ENCODE results near the gene DUSP18. TPM values are rescaled to one million over a fixed set of nuclear protein-coding genes. Genes with fewer than 3 reads are reported as not detected.

DUSP18 gene
- total RNA-seq, 1 donor from 2014 or later = 8.0 TPM

- Mint-ChIP-seq H3K4me1 (ENCODE audit: low read depth, unreplicated experiment) (no peaks in the 10 kb centered on the region), H3K27me3 (ENCODE audit: unreplicated experiment) (no peaks in the 10 kb centered on the region), H3K9me3 (ENCODE audit: unreplicated experiment) (peaks cover 2% of the 10 kb centered on the region), H3K27ac (ENCODE audit: unreplicated experiment) (no peak overlapping the region), H3K36me3 (ENCODE audit: unreplicated experiment) (peaks cover 5% of the 10 kb centered on the region), H3K4me3 (ENCODE audit: unreplicated experiment) (no peak overlapping the region)
- no peak for DNase-seq
- no peak for TF ChIP-seq CTCF (IDR thresholded peaks at IDR 0.05; ENCODE audit: partially characterized antibody, unreplicated experiment)
Observed at GRCh38 chr22:30617819-30618218, 49.9 kb downstream of the DUSP18 start.

- no peak for TF ChIP-seq CTCF (IDR thresholded peaks at IDR 0.05; ENCODE audit: partially characterized antibody, unreplicated experiment)
- DNase-seq = no peak
- H3K27me3 Mint-ChIP-seq (ENCODE audit: unreplicated experiment) = no peaks in the 10 kb centered on the region
- no peaks in the 10 kb centered on the region for H3K4me1 Mint-ChIP-seq (ENCODE audit: low read depth, unreplicated experiment)
- H3K4me3 Mint-ChIP-seq (ENCODE audit: unreplicated experiment) = no peak overlapping the region
- peaks cover 5% of the 10 kb centered on the region for H3K36me3 Mint-ChIP-seq (ENCODE audit: unreplicated experiment)
- H3K9me3 Mint-ChIP-seq (ENCODE audit: unreplicated experiment) = no peaks in the 10 kb centered on the region
- H3K27ac Mint-ChIP-seq (ENCODE audit: unreplicated experiment) = no peak overlapping the region
Observed at GRCh38 chr22:30615543-30615954, 52.1 kb downstream of the DUSP18 start.

DNA sequence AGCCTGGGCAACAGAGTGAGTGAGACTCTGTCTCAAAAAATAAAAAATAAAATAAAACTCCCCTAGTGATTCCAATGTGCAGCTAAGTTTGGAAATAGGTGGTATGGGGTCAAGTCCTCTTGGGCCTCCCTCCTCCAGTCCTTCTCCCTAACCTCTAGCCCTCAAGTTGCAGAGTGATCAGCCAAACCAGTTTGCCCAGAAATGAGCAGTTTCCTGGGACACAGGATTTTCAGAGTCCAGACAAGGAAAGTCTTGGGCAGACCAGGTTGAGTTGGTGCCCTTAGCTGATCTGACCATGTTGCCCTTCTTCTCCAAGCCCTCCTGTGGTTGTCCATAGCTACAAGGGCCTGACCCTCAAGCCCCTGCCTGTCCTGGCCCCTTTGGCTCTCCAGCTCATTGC, 52.8 kb downstream of the DUSP18 start:
- Mint-ChIP-seq H3K4me1 (ENCODE audit: low read depth, unreplicated experiment) (no peaks in the 10 kb centered on the region), H3K27ac (ENCODE audit: unreplicated experiment) (no peak overlapping the region), H3K36me3 (ENCODE audit: unreplicated experiment) (peaks cover 5% of the 10 kb centered on the region)

GRCh38 chr22:30614268-30614667, 53.4 kb downstream of the DUSP18 start:
- Mint-ChIP-seq H3K27ac (ENCODE audit: unreplicated experiment) (no peak overlapping the region), H3K36me3 (ENCODE audit: unreplicated experiment) (peaks cover 5% of the 10 kb centered on the region), H3K9me3 (ENCODE audit: unreplicated experiment) (no peaks in the 10 kb centered on the region), H3K4me3 (ENCODE audit: unreplicated experiment) (no peak overlapping the region), H3K4me1 (ENCODE audit: low read depth, unreplicated experiment) (no peaks in the 10 kb centered on the region), H3K27me3 (ENCODE audit: unreplicated experiment) (no peaks in the 10 kb centered on the region)
- no peak for DNase-seq
- no peak for TF ChIP-seq CTCF (IDR thresholded peaks at IDR 0.05; ENCODE audit: partially characterized antibody, unreplicated experiment)

More for the DNA sequence above, 52.8 kb downstream of the DUSP18 start:
- no peaks in the 10 kb centered on the region for H3K27me3 Mint-ChIP-seq (ENCODE audit: unreplicated experiment)
- H3K4me3 Mint-ChIP-seq (ENCODE audit: unreplicated experiment) = no peak overlapping the region
- no peaks in the 10 kb centered on the region for H3K9me3 Mint-ChIP-seq (ENCODE audit: unreplicated experiment)
- TF ChIP-seq CTCF (IDR thresholded peaks at IDR 0.05; ENCODE audit: partially characterized antibody, unreplicated experiment) = no peak
- DNase-seq = no peak

GRCh38 chr22:30612789-30613188, 54.9 kb downstream of the DUSP18 start:
- H3K9me3 Mint-ChIP-seq (ENCODE audit: unreplicated experiment) = no peaks in the 10 kb centered on the region
- no peak for DNase-seq
- H3K27me3 Mint-ChIP-seq (ENCODE audit: unreplicated experiment) = no peaks in the 10 kb centered on the region
- peaks cover 5% of the 10 kb centered on the region for H3K36me3 Mint-ChIP-seq (ENCODE audit: unreplicated experiment)
- H3K27ac Mint-ChIP-seq (ENCODE audit: unreplicated experiment) = no peak overlapping the region
- TF ChIP-seq CTCF (IDR thresholded peaks at IDR 0.05; ENCODE audit: partially characterized antibody, unreplicated experiment) = no peak
- no peaks in the 10 kb centered on the region for H3K4me1 Mint-ChIP-seq (ENCODE audit: low read depth, unreplicated experiment)
- no peak overlapping the region for H3K4me3 Mint-ChIP-seq (ENCODE audit: unreplicated experiment)

Other genes starting within 250 kb of the DUSP18 start
- 5.8 TPM for gene MTFP1, start 242.1 kb downstream of the DUSP18 start, total RNA-seq (ENCODE audit: unreplicated experiment)
- gene SEC14L3, start 195.9 kb downstream of the DUSP18 start, total RNA-seq (ENCODE audit: unreplicated experiment) = not detected
- not detected for gene SEC14L4, start 162.2 kb downstream of the DUSP18 start, total RNA-seq (ENCODE audit: unreplicated experiment)
- not detected for gene SEC14L6, start 121.1 kb downstream of the DUSP18 start, total RNA-seq (ENCODE audit: unreplicated experiment)
- 1.8 TPM for gene GAL3ST1, start 93.2 kb downstream of the DUSP18 start, total RNA-seq (ENCODE audit: unreplicated experiment)
- gene PES1, start 76.0 kb downstream of the DUSP18 start, total RNA-seq (ENCODE audit: unreplicated experiment) = 40.6 TPM
- 4.1 TPM for gene TCN2, start 60.7 kb downstream of the DUSP18 start, total RNA-seq (ENCODE audit: unreplicated experiment)
- 5.0 TPM for gene SLC35E4, start 32.1 kb downstream of the DUSP18 start, total RNA-seq (ENCODE audit: unreplicated experiment)
- gene OSBP2, start 27.0 kb upstream of the DUSP18 start, total RNA-seq (ENCODE audit: unreplicated experiment) = 18.3 TPM